ENCODE measurements around the gene AP1S1. TPM values are rescaled to one million over a fixed set of nuclear protein-coding genes. Genes with fewer than 3 reads are reported as not detected.
A peak's percentile ranks its signal among the peaks of the same experiment; 100 is the strongest.

AP1S1 gene
- total and polyA plus RNA-seq, 9 of the 15 experiments (the other 6 are each of a cell fraction or from before 2014, with no cell fraction given), result 4.4 to 149 (median 89.4) TPM

DNA sequence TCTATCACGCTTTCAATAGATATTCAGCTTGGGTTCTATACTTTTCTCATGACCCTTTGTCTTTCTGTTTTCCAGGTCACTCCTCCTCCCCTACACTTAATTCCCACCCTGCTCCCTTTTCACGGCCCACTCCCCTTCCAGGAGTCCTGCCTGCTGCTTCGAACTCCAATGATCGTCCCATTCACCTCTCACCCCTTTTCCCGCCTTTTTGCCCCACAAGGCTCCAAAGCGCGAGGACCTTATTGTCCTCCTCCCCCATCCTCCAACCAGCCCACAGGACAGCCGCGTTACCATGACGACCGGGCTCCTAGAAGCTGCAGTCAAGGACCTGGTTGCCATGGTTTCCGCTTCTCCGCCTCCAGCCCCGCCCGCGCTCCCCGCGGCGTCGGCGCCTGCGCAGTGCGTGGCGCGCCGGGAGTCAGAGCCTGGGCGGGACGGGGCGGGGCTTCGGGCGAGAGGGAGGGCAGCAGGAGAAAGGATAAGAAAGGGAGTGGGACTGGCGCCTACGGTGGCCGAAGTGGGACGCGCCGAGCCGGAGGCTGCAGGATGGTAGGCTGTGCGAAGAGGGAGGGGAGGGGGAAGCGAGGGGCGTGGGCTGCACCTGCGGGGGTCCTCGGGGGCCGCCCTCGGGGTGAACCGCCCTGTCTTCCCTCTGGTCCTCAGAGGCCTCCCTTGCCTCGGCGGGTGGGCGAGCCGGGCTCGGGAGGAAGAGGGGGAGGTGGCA, at the start of gene AP1S1 (continued):
- TF ChIP-seq, protein P1, sequence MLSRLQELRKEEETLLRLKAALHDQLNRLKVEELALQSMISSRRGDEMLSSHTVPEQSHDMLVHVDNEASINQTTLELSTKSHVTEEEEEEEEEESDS (CRISPR knock-in tag; IDR thresholded peaks at IDR 0.05), result no peak
- TF ChIP-seq TAF9B (IDR thresholded peaks at IDR 0.05; ENCODE audit: partially characterized antibody), result no peak
- no peak for TF ChIP-seq ZNF24 (IDR thresholded peaks at IDR 0.05)
- TF ChIP-seq HNRNPLL (IDR thresholded peaks at IDR 0.05; ENCODE audit: low read depth, low read length, poor library complexity, severe bottlenecking), result no peak
- no peak for TF ChIP-seq MAFG (tag; conservative IDR thresholded peaks at IDR 0.05)
- TF ChIP-seq ZNF124 (CRISPR knock-in tag; IDR thresholded peaks at IDR 0.05), result no peak
- no peak for TF ChIP-seq NFE2L1 (tag; IDR thresholded peaks at IDR 0.05; ENCODE audit: borderline replicate concordance, low read depth)
- TF ChIP-seq PTRF (tag; IDR thresholded peaks at IDR 0.05), result no peak
- TF ChIP-seq ZNF518B (CRISPR knock-in tag; IDR thresholded peaks at IDR 0.05), result no peak
- no peak for TF ChIP-seq HNRNPH1 (optimal IDR thresholded peaks at IDR 0.05; ENCODE audit: low read depth, low read length)
- no peak for TF ChIP-seq ZFP1 (CRISPR knock-in tag; IDR thresholded peaks at IDR 0.05)
- TF ChIP-seq TSC22D4 (tag; IDR thresholded peaks at IDR 0.05), result no peak
- no peak for TF ChIP-seq SIRT6 (IDR thresholded peaks at IDR 0.05; ENCODE audit: low read depth, low read length)
- TF ChIP-seq, protein P2, sequence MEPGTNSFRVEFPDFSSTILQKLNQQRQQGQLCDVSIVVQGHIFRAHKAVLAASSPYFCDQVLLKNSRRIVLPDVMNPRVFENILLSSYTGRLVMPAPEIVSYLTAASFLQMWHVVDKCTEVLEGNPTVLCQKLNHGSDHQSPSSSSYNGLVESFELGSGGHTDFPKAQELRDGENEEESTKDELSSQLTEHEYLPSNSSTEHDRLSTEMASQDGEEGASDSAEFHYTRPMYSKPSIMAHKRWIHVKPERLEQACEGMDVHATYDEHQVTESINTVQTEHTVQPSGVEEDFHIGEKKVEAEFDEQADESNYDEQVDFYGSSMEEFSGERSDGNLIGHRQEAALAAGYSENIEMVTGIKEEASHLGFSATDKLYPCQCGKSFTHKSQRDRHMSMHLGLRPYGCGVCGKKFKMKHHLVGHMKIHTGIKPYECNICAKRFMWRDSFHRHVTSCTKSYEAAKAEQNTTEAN (CRISPR knock-in tag; IDR thresholded peaks at IDR 0.05), result 0 out of 2 replicates have a peak, but pooled peaks have one; percentile 70
- no peak for TF ChIP-seq ELF4 (CRISPR knock-in tag; IDR thresholded peaks at IDR 0.05)
- no peak for TF ChIP-seq PRMT5 (CRISPR knock-in tag; IDR thresholded peaks at IDR 0.05)
- no peak for TF ChIP-seq U2AF2 (optimal IDR thresholded peaks at IDR 0.05; ENCODE audit: low read depth, low read length)
- TF ChIP-seq HMG20A (CRISPR knock-in tag; conservative IDR thresholded peaks at IDR 0.05), result no peak
- TF ChIP-seq ZNF778 (CRISPR knock-in tag; IDR thresholded peaks at IDR 0.05), result no peak
- TF ChIP-seq RBM34 (IDR thresholded peaks at IDR 0.05; ENCODE audit: borderline replicate concordance, insufficient read depth, low read length), result no peak
- TF ChIP-seq CBX5 (IDR thresholded peaks at IDR 0.05; ENCODE audit: borderline replicate concordance, low read depth), result no peak
- TF ChIP-seq JUNB (CRISPR knock-in tag; conservative IDR thresholded peaks at IDR 0.05), result no peak
- TF ChIP-seq TCF15 (CRISPR knock-in tag; IDR thresholded peaks at IDR 0.05), result no peak
